GM12878 (cell line): ENCODE results near the gene SETD1A. TPM values are rescaled to one million over a fixed set of nuclear protein-coding genes. Genes with fewer than 3 reads are reported as not detected.

ENCODE experiments used
- ATAC-seq: fragments of 200-7000 bp; cut with Tn5 transposase; 3 replicates; pipeline ENCODE4 v1.9.1; 2020; ENCODE audit warnings: mild to moderate bottlenecking, moderate library complexity
- BruUV-seq: library from RNA; stranded (reverse); fragments of 400-500 nt; replicated peaks from 2 replicates; lab custom pipeline; 2021; lab: Mats Ljungman, UMichigan
- CTCF ChIA-PET: fragments of 300-600 bp; sonication (Branson Sonifier 250); formaldehyde crosslinking; extraction: SDS; loops from one replicate; lab custom pipeline; 2021; ENCODE audit warnings: inconsistent platforms; lab: Yijun Ruan, JAX
- POLR2A ChIA-PET: fragments of 350-600 bp; formaldehyde crosslinking; extraction: SDS; loops from one replicate; lab custom pipeline; 2021; ENCODE audit warnings: inconsistent platforms; lab: Charles Lee
- RAD21 ChIA-PET: fragments of 300-600 bp; sonication (Branson Sonifier 250); formaldehyde crosslinking; loops from one replicate; lab custom pipeline; 2023; ENCODE audit warnings: antibody characterized with exemption; ENCODE audit not compliant: unreplicated experiment; lab: Charles Lee
- SMC1A ChIA-PET: fragments of 300-600 bp; sonication (Branson Sonifier 250); formaldehyde crosslinking; loops from one replicate; lab custom pipeline; 2023; ENCODE audit not compliant: unreplicated experiment, uncharacterized antibody; lab: Charles Lee
- DNase-seq: peaks from one replicate; pipeline ENCODE4 v3.0.0-alpha.2; 2011; ENCODE audit warnings: low read depth, low spot score
- FAIRE-seq: peaks from 3 replicates; lab custom pipeline; 2011; peaks lifted over from hg19 to GRCh38; lab: Jason Lieb, UNC
- H2AFZ ChIP-seq: 2 replicates; pipeline ENCODE4 v1.6.0; 2011; ENCODE audit warnings: low read depth, low read length, control low read depth; ENCODE audit not compliant: control insufficient read depth
- H3K27ac ChIP-seq: 2 replicates; pipeline ENCODE4 v1.5.1; 2011; ENCODE audit warnings: control low read depth; ENCODE audit not compliant: control insufficient read depth, insufficient read depth
- H3K27me3 ChIP-seq, 2 experiments: replicated peaks in 1 of 2; 2 replicates each; pipeline versions ENCODE4 v1.6.0 to v1.6.1; 2011; ENCODE audit warnings: low read length in 1 of 2; ENCODE audit not compliant: control insufficient read depth in 2 of 2, insufficient read depth in 2 of 2
- H3K36me3 ChIP-seq, 2 experiments: 2 replicates each; pipeline ENCODE4 v1.5.1; 2011; ENCODE audit warnings: low read length in 1 of 2; ENCODE audit not compliant: control insufficient read depth in 2 of 2, insufficient read depth in 2 of 2
- H3K4me1 ChIP-seq: 2 replicates; pipeline ENCODE4 v1.6.1; 2011; ENCODE audit warnings: mild to moderate bottlenecking, low read length, moderate library complexity, mixed read lengths; ENCODE audit not compliant: control insufficient read depth, insufficient read depth
- H3K4me2 ChIP-seq: 2 replicates; pipeline ENCODE4 v1.6.0; 2011; ENCODE audit warnings: control low read depth; ENCODE audit not compliant: control insufficient read depth, insufficient read depth
- H3K4me3 ChIP-seq: fragments of 200-600 bp; sonication (generic); 2 replicates; pipeline ENCODE4 v1.5.1; 2016
- H3K79me2 ChIP-seq: 2 replicates; pipeline ENCODE4 v1.6.0; 2011; ENCODE audit warnings: low read length; ENCODE audit not compliant: control insufficient read depth, insufficient read depth
- H3K9ac ChIP-seq: 2 replicates; pipeline ENCODE4 v1.8.0; 2011; ENCODE audit warnings: low read length, control low read depth, mixed read lengths; ENCODE audit not compliant: control insufficient read depth, insufficient read depth
- H3K9me3 ChIP-seq: replicated peaks from 3 replicates; pipeline ENCODE4 v1.5.1; 2011; ENCODE audit warnings: mild to moderate bottlenecking, low read length; ENCODE audit not compliant: control insufficient read depth, insufficient read depth
- H4K20me1 ChIP-seq: 2 replicates; pipeline ENCODE4 v1.6.0; 2011; ENCODE audit not compliant: control insufficient read depth, insufficient read depth
- CBX5 ChIP-seq: sonication (generic); IDR thresholded peaks from 2 replicates; pipeline ENCODE4 v1.6.1; 2016; ENCODE audit warnings: low read depth, moderate library complexity, mild to moderate bottlenecking, inconsistent platforms
- CHD4 ChIP-seq: fragments of 200-600 bp; sonication (generic); IDR thresholded peaks from 2 replicates; pipeline ENCODE4 v1.6.1; 2016; ENCODE audit warnings: mild to moderate bottlenecking
- EED ChIP-seq: sonication (generic); IDR thresholded peaks from 2 replicates; pipeline ENCODE4 v1.6.1; 2016; ENCODE audit warnings: antibody characterized with exemption, low read depth
- EZH2 ChIP-seq: IDR thresholded peaks from 2 replicates; pipeline ENCODE4 v1.6.1; 2012; ENCODE audit warnings: low read depth, mild to moderate bottlenecking, control low read depth, inconsistent platforms, low read length, borderline replicate concordance; ENCODE audit not compliant: control insufficient read depth
- GABPA ChIP-seq: IDR thresholded peaks from 2 replicates; pipeline ENCODE4 v1.6.1; 2014; ENCODE audit warnings: antibody characterized with exemption, low read depth, mild to moderate bottlenecking, inconsistent platforms
- KAT2A ChIP-seq: conservative IDR thresholded peaks from 2 replicates; pipeline ENCODE4 v1.6.1; 2011; ENCODE audit warnings: low read depth, low read length; ENCODE audit not compliant: control insufficient read depth
- MEF2A ChIP-seq: IDR thresholded peaks from 2 replicates; pipeline ENCODE4 v1.6.1; 2011; ENCODE audit warnings: low read depth, mild to moderate bottlenecking, low read length, moderate library complexity; ENCODE audit not compliant: insufficient read depth
- POLR2A ChIP-seq: IDR thresholded peaks from 2 replicates; pipeline ENCODE4 v1.6.1; 2011; ENCODE audit warnings: low read depth, mild to moderate bottlenecking, low read length
- SIX5 ChIP-seq: IDR thresholded peaks from 2 replicates; pipeline ENCODE4 v1.6.1; 2011; ENCODE audit warnings: mild to moderate bottlenecking, low read depth, low read length, moderate library complexity; ENCODE audit not compliant: severe bottlenecking
- TARDBP ChIP-seq: IDR thresholded peaks from 2 replicates; pipeline ENCODE4 v1.6.1; 2016; ENCODE audit warnings: borderline replicate concordance
- TCF12 ChIP-seq: IDR thresholded peaks from 2 replicates; pipeline ENCODE4 v1.6.1; 2011; ENCODE audit warnings: low read depth, mild to moderate bottlenecking, low read length
- YBX1 ChIP-seq: fragments of 450-650 bp; IDR thresholded peaks from 2 replicates; pipeline ENCODE4 v1.6.1; 2016; ENCODE audit warnings: antibody characterized with exemption
- ZNF274 ChIP-seq: IDR thresholded peaks from one replicate; pipeline ENCODE4 v1.8.0; 2011; ENCODE audit not compliant: insufficient read length, insufficient read depth
- ZNF687 ChIP-seq: fragments of 450-650 bp; IDR thresholded peaks from 2 replicates; pipeline ENCODE4 v1.6.1; 2017; ENCODE audit warnings: mild to moderate bottlenecking, moderate library complexity
- ZSCAN29 ChIP-seq: fragments of 450-650 bp; IDR thresholded peaks from 2 replicates; pipeline ENCODE4 v1.6.1; 2017; ENCODE audit warnings: mild to moderate bottlenecking, moderate library complexity
- WGBS: methylation state at CpG from one replicate; pipeline ENCODE4 v1.1.6; 2016; ENCODE audit warnings: low lambda C conversion rate; ENCODE audit not compliant: insufficient replicate concordance, insufficient coverage; ENCODE audit errors: missing lambda C conversion rate; 5-methylcytosine and 5-hydroxymethylcytosine counted together
- in situ Hi-C: fragments of 300-500 bp; cut with MboI; formaldehyde crosslinking; loops from 9 replicates; pipeline ENCODE4 v1.14.3; 2018; ENCODE audit warnings: mixed read lengths
- intact Hi-C: fragments of 100-400 bp; cut with micrococcal nuclease; formaldehyde crosslinking; loops from one replicate; pipeline ENCODE4 v1.14.2; 2022; ENCODE audit not compliant: unreplicated experiment
- polyA plus RNA-seq, 11 experiments: library from polyadenylated mRNA; depleted of rRNA in 4 of 11; unstranded in 6 of 11; stranded (reverse) in 5 of 11; fragments of >200 nt; fragmentation: Nextera tagmentation in 4 of 11; fragmentation: Illumina TruSeq in 1 of 11; extraction: Ambion mirVana in 4 of 11; extraction: Trizol in 1 of 11; gene quantifications; 1 replicate in 1 of 11; 2 replicates in 10 of 11; pipeline versions ENCODE4 v1.2.1 to v1.2.3, GENCODE V29; 2011 to 2016; ENCODE audit warnings: inconsistent platforms in 2 of 11, missing spikeins in 2 of 11, low read depth in 1 of 11
- total RNA-seq, 4 experiments: library from RNA; depleted of rRNA in 3 of 4; stranded (reverse); fragments of >200 nt in 3 of 4; fragmentation: Illumina TruSeq in 1 of 4; extraction: Trizol in 1 of 4; gene quantifications; 2 replicates each; pipeline versions ENCODE4 v1.2.1 to v1.2.3, GENCODE V29; 2013 to 2021
- TF ChIP-seq, protein P1 (sequence below): fragments of 450-650 bp; IDR thresholded peaks from 2 replicates; pipeline ENCODE4 v1.6.1; 2017; ENCODE audit warnings: mild to moderate bottlenecking

SETD1A gene
- total and polyA plus RNA-seq, 10 of the 15 experiments (the other 5 are each of a cell fraction or from before 2014, with no cell fraction given) = 0.02 to 25.9 (median 4.9) TPM

DNA sequence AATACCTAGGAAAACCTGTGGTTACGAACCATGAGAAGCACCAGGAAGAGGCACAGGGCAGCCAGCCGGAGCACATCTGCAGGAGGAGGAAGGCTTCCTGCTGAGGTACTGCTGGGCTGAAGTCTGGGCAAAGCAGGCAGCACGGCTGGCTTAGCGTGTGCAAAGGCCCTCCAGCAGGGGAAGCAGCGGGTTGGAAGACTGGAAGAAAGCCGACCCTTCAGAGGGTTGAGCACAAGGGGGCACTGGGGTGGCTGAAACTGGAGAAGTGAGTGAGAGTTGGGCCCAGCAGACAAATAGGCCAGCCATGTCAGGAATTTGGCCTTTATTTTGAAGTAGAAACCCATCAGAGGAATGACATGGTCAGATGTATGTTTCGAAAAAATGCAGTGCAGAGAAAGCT is 15.3 kb downstream of the SETD1A start:
- SMC1A ChIA-PET = interaction anchor here (1.8 kb wide), 1 partner anchor 13 kb away, joined by 3 read pairs; no protein-coding TSS in a partner anchor
- peaks cover 19 to 23% of the 10 kb centered on the region in 2 experiments; a peak in 3 of 4 replicates for H3K36me3 ChIP-seq
- intact Hi-C loops = no loop called here

More for the DNA sequence above, 15.3 kb downstream of the SETD1A start:
- ATAC-seq (no peak), FAIRE-seq (no peak), DNase-seq (no peak)
- Histone ChIP-seq H3K4me2 (no peak overlapping the region), H3K4me1 (no peaks in the 10 kb centered on the region), H3K27me3 (no peaks in the 10 kb centered on the region), H3K9ac (no peak overlapping the region), H2AFZ (no peak overlapping the region), H3K27ac (no peak overlapping the region), H4K20me1 (no peaks in the 10 kb centered on the region), H3K79me2 (no peaks in the 10 kb centered on the region), H3K9me3 (no peaks in the 10 kb centered on the region), H3K4me3 (no peak overlapping the region)
- TF ChIP-seq ZNF274 (no peak), ZSCAN29 (no peak), SIX5 (no peak), ZNF687 (no peak), YBX1 (no peak), EZH2 (no peak), TCF12 (no peak), CHD4 (no peak), GABPA (no peak), MEF2A (no peak), TARDBP (no peak), CBX5 (no peak), KAT2A (no peak), POLR2A (no peak), EED (no peak)
- TF ChIP-seq, protein P1, sequence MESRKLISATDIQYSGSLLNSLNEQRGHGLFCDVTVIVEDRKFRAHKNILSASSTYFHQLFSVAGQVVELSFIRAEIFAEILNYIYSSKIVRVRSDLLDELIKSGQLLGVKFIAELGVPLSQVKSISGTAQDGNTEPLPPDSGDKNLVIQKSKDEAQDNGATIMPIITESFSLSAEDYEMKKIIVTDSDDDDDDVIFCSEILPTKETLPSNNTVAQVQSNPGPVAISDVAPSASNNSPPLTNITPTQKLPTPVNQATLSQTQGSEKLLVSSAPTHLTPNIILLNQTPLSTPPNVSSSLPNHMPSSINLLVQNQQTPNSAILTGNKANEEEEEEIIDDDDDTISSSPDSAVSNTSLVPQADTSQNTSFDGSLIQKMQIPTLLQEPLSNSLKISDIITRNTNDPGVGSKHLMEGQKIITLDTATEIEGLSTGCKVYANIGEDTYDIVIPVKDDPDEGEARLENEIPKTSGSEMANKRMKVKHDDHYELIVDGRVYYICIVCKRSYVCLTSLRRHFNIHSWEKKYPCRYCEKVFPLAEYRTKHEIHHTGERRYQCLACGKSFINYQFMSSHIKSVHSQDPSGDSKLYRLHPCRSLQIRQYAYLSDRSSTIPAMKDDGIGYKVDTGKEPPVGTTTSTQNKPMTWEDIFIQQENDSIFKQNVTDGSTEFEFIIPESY = no peak
- ChIA-PET POLR2A (interaction anchor here (0.6 kb wide), 1 partner anchor 922 kb away, joined by 3 read pairs; no protein-coding TSS in a partner anchor), RAD21 (no interaction called here), CTCF (interaction anchor here (0.6 kb wide), 2 partner anchors 104 to 1012 kb away, joined by 3 to 4 read pairs; no protein-coding TSS in a partner anchor)
- BruUV-seq = no TSS peak
- 95% methylated on average over 7 of the region's 7 CpGs for WGBS
- in situ Hi-C loops = no loop called here
